K562 (cell line): ENCODE data around the gene SELENOW. TPM values are rescaled to one million over a fixed set of nuclear protein-coding genes. Genes with fewer than 3 reads are reported as not detected.

Experiments
- CREB5 ChIP-seq: fragments of 250-450 bp; sonication (Bioruptor Pico); IDR thresholded peaks from 2 replicates; pipeline ENCODE4 v1.5.0; 2020; ENCODE audit warnings: mild to moderate bottlenecking
- E2F3 ChIP-seq: fragments of 250-450 bp; sonication (Bioruptor Pico); IDR thresholded peaks from 2 replicates; pipeline ENCODE4 v1.4.0; 2020; ENCODE audit warnings: mild to moderate bottlenecking
- ESRRB ChIP-seq: fragments of 250-450 bp; sonication (Bioruptor Pico); IDR thresholded peaks from 2 replicates; pipeline ENCODE4 v1.5.0; 2020; ENCODE audit warnings: mild to moderate bottlenecking, moderate library complexity, borderline replicate concordance
- FOXA1 ChIP-seq: fragments of 450-650 bp; IDR thresholded peaks from 2 replicates; pipeline ENCODE4 v1.6.1; 2016; ENCODE audit warnings: mild to moderate bottlenecking, borderline replicate concordance
- FUS ChIP-seq: fragments of 200-400 bp; formaldehyde crosslinking; optimal IDR thresholded peaks from 2 replicates; pipeline ENCODE3; 2017; ENCODE audit warnings: low read depth, low read length
- JUN ChIP-seq, 2 experiments: sonication (generic) in 1 of 2; formaldehyde crosslinking in 1 of 2; IDR thresholded peaks; 2 replicates each; pipeline versions ENCODE4 v1.6.1 to v1.8.0; 2012 to 2022; ENCODE audit warnings: borderline replicate concordance in 2 of 2, mild to moderate bottlenecking in 2 of 2, improper control_type of control experiment in 1 of 2, low read depth in 1 of 2, low read length in 1 of 2, missing genetic modification reagents in 1 of 2
- MAFG ChIP-seq: fragments of 450-650 bp; conservative IDR thresholded peaks from 2 replicates; pipeline ENCODE4 v1.6.1; 2016; ENCODE audit warnings: missing genetic modification characterization, missing compliant biosample characterization
- PHF20 ChIP-seq: fragments of 450-650 bp; IDR thresholded peaks from 2 replicates; pipeline ENCODE4 v1.6.1; 2018; ENCODE audit not compliant: partially characterized antibody
- RAD51 ChIP-seq: fragments of 450-650 bp; IDR thresholded peaks from 2 replicates; pipeline ENCODE4 v1.7.1; 2016; ENCODE audit warnings: low read depth, mild to moderate bottlenecking, borderline replicate concordance
- TCF3 ChIP-seq: sonication (generic); formaldehyde crosslinking; IDR thresholded peaks from 2 replicates; pipeline ENCODE4 v1.4.0; 2020; ENCODE audit warnings: mild to moderate bottlenecking, missing genetic modification reagents
- TFE3 ChIP-seq: fragments of 450-650 bp; formaldehyde crosslinking; IDR thresholded peaks from 2 replicates; pipeline ENCODE4 v1.4.0; 2020; ENCODE audit warnings: mild to moderate bottlenecking, mixed read lengths
- ZEB2 ChIP-seq: fragments of 450-650 bp; IDR thresholded peaks from 2 replicates; pipeline ENCODE4 v1.6.1; 2016
- ZNF12 ChIP-seq: sonication (generic); formaldehyde crosslinking; IDR thresholded peaks from 2 replicates; pipeline ENCODE4 v1.4.0; 2020; ENCODE audit warnings: mild to moderate bottlenecking, missing genetic modification reagents
- ZNF174 ChIP-seq: fragments of 250-450 bp; sonication (Bioruptor Pico); IDR thresholded peaks from 2 replicates; pipeline ENCODE4 v1.4.0; 2020; ENCODE audit warnings: mild to moderate bottlenecking
- ZNF197 ChIP-seq: fragments of 200-800 bp; sonication (Bioruptor generic); IDR thresholded peaks from 2 replicates; pipeline ENCODE4 v1.6.1; 2016; ENCODE audit warnings: low read depth, missing genetic modification characterization, missing compliant biosample characterization
- polyA plus RNA-seq, 8 experiments: library from polyadenylated mRNA; depleted of rRNA in 4 of 8; stranded (reverse) in 5 of 8; unstranded in 3 of 8; fragments of >200 nt; fragmentation: Nextera tagmentation in 2 of 8; fragmentation: Illumina TruSeq in 1 of 8; extraction: Ambion mirVana in 2 of 8; extraction: Trizol in 1 of 8; gene quantifications; 2 replicates each; pipeline versions ENCODE4 v1.2.1 to v1.2.3, GENCODE V29; 2011 to 2014; ENCODE audit warnings: inconsistent platforms in 1 of 8, missing spikeins in 1 of 8
- total RNA-seq, 7 experiments: library from RNA; depleted of rRNA in 6 of 7; stranded (reverse); fragments of >200 nt in 6 of 7; fragmentation: Illumina TruSeq in 2 of 7; extraction: Trizol in 2 of 7; gene quantifications; 2 replicates each; pipeline versions ENCODE4 v1.2.1 to v1.2.3, GENCODE V29; 2011 to 2021; ENCODE audit warnings: low replicate concordance in 1 of 7
- TF ChIP-seq, protein P1 (sequence below): fragments of 250-450 bp; sonication (Bioruptor Pico); IDR thresholded peaks from 2 replicates; pipeline ENCODE4 v1.8.0; 2021; ENCODE audit warnings: mild to moderate bottlenecking, moderate library complexity
- TF ChIP-seq, protein P2 (sequence below): sonication (generic); formaldehyde crosslinking; IDR thresholded peaks from 2 replicates; pipeline ENCODE4 v1.8.1; 2023; ENCODE audit warnings: mild to moderate bottlenecking, missing genetic modification reagents
- TF ChIP-seq, protein P3 (sequence below): fragments of 250-450 bp; sonication (Bioruptor Pico); IDR thresholded peaks from 2 replicates; pipeline ENCODE4 v1.9.0; 2021; ENCODE audit warnings: mild to moderate bottlenecking
- TF ChIP-seq, protein P4 (sequence below): fragments of 250-450 bp; sonication (Bioruptor Pico); IDR thresholded peaks from 2 replicates; pipeline ENCODE4 v1.6.1; 2021; ENCODE audit warnings: mild to moderate bottlenecking

The SELENOW gene
- total and polyA plus RNA-seq, 9 of the 15 experiments (the other 6 are each of a cell fraction or from before 2014, with no cell fraction given): 91.9 to 279 (median 156) TPM

DNA sequence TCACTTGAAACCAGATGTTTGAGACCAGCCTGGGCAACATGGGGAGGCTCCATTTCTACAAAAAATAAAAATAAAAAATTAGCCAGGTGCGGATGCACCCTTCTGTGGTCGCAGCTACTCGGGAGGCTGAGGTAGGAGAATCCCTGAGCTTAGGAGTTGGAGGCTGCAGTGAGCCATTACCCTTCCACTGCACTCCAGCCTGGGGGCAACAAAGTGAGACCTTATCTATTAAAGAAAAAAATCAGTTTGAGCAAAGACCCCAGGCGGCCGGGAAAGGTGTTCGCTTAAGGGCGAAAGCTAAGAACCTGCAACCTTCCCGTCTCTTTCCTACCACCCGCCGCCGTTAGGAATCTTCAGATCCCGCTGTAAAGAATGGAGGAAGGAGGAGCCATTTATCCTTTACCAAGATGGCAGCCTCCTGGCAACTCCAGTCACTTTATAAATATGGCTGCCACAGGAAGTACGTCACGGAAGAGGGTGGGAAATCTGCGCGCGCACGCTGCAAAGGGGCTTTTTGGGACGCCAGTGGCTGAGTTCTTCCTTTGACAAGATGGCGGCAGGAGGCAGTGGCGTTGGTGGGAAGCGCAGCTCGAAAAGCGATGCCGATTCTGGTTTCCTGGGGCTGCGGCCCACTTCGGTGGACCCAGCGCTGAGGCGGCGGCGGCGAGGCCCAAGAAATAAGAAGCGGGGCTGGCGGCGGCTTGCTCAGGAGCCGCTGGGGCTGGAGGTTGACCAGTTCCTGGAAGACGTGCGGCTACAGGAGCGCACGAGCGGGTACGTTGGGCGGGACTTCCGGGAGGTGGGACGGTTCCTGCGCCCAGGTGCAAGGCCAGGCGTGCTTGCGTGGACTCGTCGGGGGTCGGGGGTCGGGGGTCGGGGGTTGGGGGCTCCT, 33.2 kb upstream of the SELENOW start, which contains the start of gene NOP53 (continued):
- TF ChIP-seq, protein P1, sequence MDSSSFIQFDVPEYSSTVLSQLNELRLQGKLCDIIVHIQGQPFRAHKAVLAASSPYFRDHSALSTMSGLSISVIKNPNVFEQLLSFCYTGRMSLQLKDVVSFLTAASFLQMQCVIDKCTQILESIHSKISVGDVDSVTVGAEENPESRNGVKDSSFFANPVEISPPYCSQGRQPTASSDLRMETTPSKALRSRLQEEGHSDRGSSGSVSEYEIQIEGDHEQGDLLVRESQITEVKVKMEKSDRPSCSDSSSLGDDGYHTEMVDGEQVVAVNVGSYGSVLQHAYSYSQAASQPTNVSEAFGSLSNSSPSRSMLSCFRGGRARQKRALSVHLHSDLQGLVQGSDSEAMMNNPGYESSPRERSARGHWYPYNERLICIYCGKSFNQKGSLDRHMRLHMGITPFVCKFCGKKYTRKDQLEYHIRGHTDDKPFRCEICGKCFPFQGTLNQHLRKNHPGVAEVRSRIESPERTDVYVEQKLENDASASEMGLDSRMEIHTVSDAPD (CRISPR knock-in tag): no peak
- TF ChIP-seq CREB5 (CRISPR knock-in tag) (no peak), TCF3 (peak; percentile 20; the same call in 1 of the 2 replicates), FOXA1 (no peak), ZEB2 (no peak), PHF20 (peak; percentile 90), ZNF197 (CRISPR knock-in tag) (peak; percentile 98), E2F3 (CRISPR knock-in tag) (no peak), FUS (no peak), TFE3 (CRISPR knock-in tag) (no peak), ESRRB (CRISPR knock-in tag) (no peak), MAFG (tag) (no peak), RAD51 (peak; percentile 16; the same call in 1 of the 2 replicates), ZNF174 (no peak), JUN (IDR thresholded peaks at IDR 0.05; ENCODE audit: borderline replicate concordance, low read depth, low read length) (peak; percentile 26; the same call in 1 of the 2 replicates), JUN (CRISPR knock-in tag; IDR thresholded peaks at IDR 0.05; ENCODE audit: borderline replicate concordance) (no peak), ZNF12 (no peak)
- TF ChIP-seq, protein P2, sequence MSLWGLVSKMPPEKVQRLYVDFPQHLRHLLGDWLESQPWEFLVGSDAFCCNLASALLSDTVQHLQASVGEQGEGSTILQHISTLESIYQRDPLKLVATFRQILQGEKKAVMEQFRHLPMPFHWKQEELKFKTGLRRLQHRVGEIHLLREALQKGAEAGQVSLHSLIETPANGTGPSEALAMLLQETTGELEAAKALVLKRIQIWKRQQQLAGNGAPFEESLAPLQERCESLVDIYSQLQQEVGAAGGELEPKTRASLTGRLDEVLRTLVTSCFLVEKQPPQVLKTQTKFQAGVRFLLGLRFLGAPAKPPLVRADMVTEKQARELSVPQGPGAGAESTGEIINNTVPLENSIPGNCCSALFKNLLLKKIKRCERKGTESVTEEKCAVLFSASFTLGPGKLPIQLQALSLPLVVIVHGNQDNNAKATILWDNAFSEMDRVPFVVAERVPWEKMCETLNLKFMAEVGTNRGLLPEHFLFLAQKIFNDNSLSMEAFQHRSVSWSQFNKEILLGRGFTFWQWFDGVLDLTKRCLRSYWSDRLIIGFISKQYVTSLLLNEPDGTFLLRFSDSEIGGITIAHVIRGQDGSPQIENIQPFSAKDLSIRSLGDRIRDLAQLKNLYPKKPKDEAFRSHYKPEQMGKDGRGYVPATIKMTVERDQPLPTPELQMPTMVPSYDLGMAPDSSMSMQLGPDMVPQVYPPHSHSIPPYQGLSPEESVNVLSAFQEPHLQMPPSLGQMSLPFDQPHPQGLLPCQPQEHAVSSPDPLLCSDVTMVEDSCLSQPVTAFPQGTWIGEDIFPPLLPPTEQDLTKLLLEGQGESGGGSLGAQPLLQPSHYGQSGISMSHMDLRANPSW: no peak
- TF ChIP-seq, protein P3, sequence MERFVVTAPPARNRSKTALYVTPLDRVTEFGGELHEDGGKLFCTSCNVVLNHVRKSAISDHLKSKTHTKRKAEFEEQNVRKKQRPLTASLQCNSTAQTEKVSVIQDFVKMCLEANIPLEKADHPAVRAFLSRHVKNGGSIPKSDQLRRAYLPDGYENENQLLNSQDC: no peak
- TF ChIP-seq, protein P4, sequence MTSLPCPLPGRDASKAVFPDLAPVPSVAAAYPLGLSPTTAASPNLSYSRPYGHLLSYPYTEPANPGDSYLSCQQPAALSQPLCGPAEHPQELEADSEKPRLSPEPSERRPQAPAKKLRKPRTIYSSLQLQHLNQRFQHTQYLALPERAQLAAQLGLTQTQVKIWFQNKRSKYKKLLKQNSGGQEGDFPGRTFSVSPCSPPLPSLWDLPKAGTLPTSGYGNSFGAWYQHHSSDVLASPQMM: no peak
